GM23248 (cell line): ENCODE results near the gene INTS1. TPM values are rescaled to one million over a fixed set of nuclear protein-coding genes. Genes with fewer than 3 reads are reported as not detected.

Experiments used
- DNase-seq: peaks from one replicate; pipeline ENCODE4 v3.0.0-alpha.2; 2015
- H2AFZ ChIP-seq: fragments of 200-600 bp; sonication (generic); 2 replicates; pipeline ENCODE4 v1.6.1; 2016; ENCODE audit warnings: antibody characterized with exemption
- H3F3A ChIP-seq: fragments of 200-600 bp; sonication (generic); 2 replicates; pipeline ENCODE4 v1.6.1; 2016; ENCODE audit warnings: mild to moderate bottlenecking, antibody characterized with exemption, mixed run types; ENCODE audit not compliant: insufficient read depth
- H3K27ac ChIP-seq: fragments of 200-600 bp; sonication (generic); 2 replicates; pipeline ENCODE4 v1.5.1; 2016; ENCODE audit warnings: mild to moderate bottlenecking
- H3K27me3 ChIP-seq: fragments of 200-600 bp; sonication (generic); replicated peaks from 2 replicates; pipeline ENCODE4 v1.6.1; 2016; ENCODE audit warnings: mild to moderate bottlenecking; ENCODE audit not compliant: insufficient read depth
- H3K36me3 ChIP-seq: fragments of 200-600 bp; sonication (generic); 2 replicates; pipeline ENCODE4 v1.6.1; 2016; ENCODE audit warnings: low read depth, mild to moderate bottlenecking
- H3K4me1 ChIP-seq: fragments of 200-600 bp; sonication (generic); 2 replicates; pipeline ENCODE4 v1.6.1; 2016; ENCODE audit warnings: mild to moderate bottlenecking; ENCODE audit not compliant: insufficient read depth
- H3K4me2 ChIP-seq: fragments of 200-600 bp; sonication (generic); one replicate; pipeline ENCODE4 v1.6.1; 2016; ENCODE audit warnings: mild to moderate bottlenecking; ENCODE audit not compliant: unreplicated experiment
- H3K4me3 ChIP-seq: fragments of 200-600 bp; sonication (generic); 2 replicates; pipeline ENCODE4 v1.5.1; 2016; ENCODE audit warnings: mild to moderate bottlenecking
- H3K79me2 ChIP-seq: fragments of 200-600 bp; sonication (generic); 2 replicates; pipeline ENCODE4 v1.6.1; 2016; ENCODE audit warnings: mild to moderate bottlenecking; ENCODE audit not compliant: insufficient read depth
- H3K9ac ChIP-seq: fragments of 200-600 bp; sonication (generic); 2 replicates; pipeline ENCODE4 v1.6.1; 2016; ENCODE audit warnings: mild to moderate bottlenecking
- H3K9me2 ChIP-seq: fragments of 200-600 bp; sonication (generic); 2 replicates; pipeline ENCODE4 v1.6.1; 2016; ENCODE audit warnings: mixed run types, mild to moderate bottlenecking, moderate library complexity; ENCODE audit not compliant: insufficient read depth
- H3K9me3 ChIP-seq: fragments of 200-600 bp; sonication (generic); one replicate; pipeline ENCODE4 v1.6.1; 2017; ENCODE audit warnings: low read depth
- H4K20me1 ChIP-seq: fragments of 200-600 bp; sonication (generic); 2 replicates; pipeline ENCODE4 v1.6.0; 2016; ENCODE audit not compliant: insufficient read depth
- EZH2 ChIP-seq: fragments of 200-600 bp; sonication (generic); IDR thresholded peaks from 2 replicates; pipeline ENCODE4 v1.6.1; 2018; ENCODE audit warnings: antibody characterized with exemption, mild to moderate bottlenecking; ENCODE audit not compliant: insufficient read depth, poor library complexity, severe bottlenecking
- EZH2phosphoT487 ChIP-seq: fragments of 200-600 bp; sonication (generic); IDR thresholded peaks from 2 replicates; pipeline ENCODE4 v1.6.1; 2018; ENCODE audit warnings: antibody characterized with exemption, moderate library complexity, mild to moderate bottlenecking, low read depth; ENCODE audit not compliant: insufficient read depth
- WGBS, 2 experiments: methylation state at CpG; one replicate each; pipeline ENCODE4 v1.1.6; 2015 to 2017; ENCODE audit warnings: low lambda C conversion rate in 2 of 2, low coverage in 1 of 2; ENCODE audit errors: missing lambda C conversion rate in 2 of 2; 5-methylcytosine and 5-hydroxymethylcytosine counted together
- in situ Hi-C: fragments of 300-500 bp; cut with MboI; formaldehyde crosslinking; loops from 2 replicates; pipeline ENCODE4 v1.15.0; 2020
- polyA plus RNA-seq: library from polyadenylated mRNA; unstranded; fragments of >200 nt; fragmentation: Nextera tagmentation; extraction: Ambion mirVana; gene quantifications from 2 replicates; pipeline ENCODE4 v1.2.1, GENCODE V29; 2016
- total RNA-seq: library from RNA; depleted of rRNA; stranded (reverse); fragments of >200 nt; shearing (Covaris generic); gene quantifications from 2 replicates; pipeline ENCODE4 v1.2.3, GENCODE V29; 2014

Gene INTS1
- total and polyA plus RNA-seq, 2 experiments from 2014 or later, result 25.4 to 44.7 TPM

GRCh38 chr7:1542841-1543747 is 38.9 kb upstream of the INTS1 start:
- Histone ChIP-seq H3K4me2 (no peak overlapping the region), H3K9ac (no peak overlapping the region), H3F3A (peaks cover 3% of the 10 kb centered on the region; the same call in 1 of the 2 replicates), H3K27ac (no peak overlapping the region), H3K79me2 (peaks cover 16% of the 10 kb centered on the region), H3K4me1 (peaks cover 5% of the 10 kb centered on the region; the same call in 1 of the 2 replicates), H3K9me3 (no peaks in the 10 kb centered on the region), H2AFZ (no peak overlapping the region), H3K9me2 (no peaks in the 10 kb centered on the region), H3K4me3 (no peak overlapping the region), H4K20me1 (no peaks in the 10 kb centered on the region), H3K27me3 (no peaks in the 10 kb centered on the region), H3K36me3 (no peaks in the 10 kb centered on the region; the same call in 1 of the 2 replicates)
- 89 to 90% methylated on average over 33 to 38 of the region's 38 CpGs for WGBS, 2 experiments
- in situ Hi-C loops, result no loop called here
- no peak for TF ChIP-seq EZH2phosphoT487
- TF ChIP-seq EZH2, result no peak
- no peak for DNase-seq

GRCh38 chr7:1542329-1542728 is 38.1 kb upstream of the INTS1 start:
- H3K27ac ChIP-seq, result no peak overlapping the region
- no peaks in the 10 kb centered on the region for H3K9me3 ChIP-seq
- peaks cover 3% of the 10 kb centered on the region; the same call in 1 of the 2 replicates for H3F3A ChIP-seq
- H3K9ac ChIP-seq, result no peak overlapping the region
- H3K79me2 ChIP-seq, result peaks cover 24% of the 10 kb centered on the region
- peaks cover 12% of the 10 kb centered on the region; the same call in 1 of the 2 replicates for H3K4me1 ChIP-seq
- no peak overlapping the region for H3K4me3 ChIP-seq
- no peak overlapping the region for H3K4me2 ChIP-seq
- in situ Hi-C loops, result no loop called here
- H3K27me3 ChIP-seq, result no peaks in the 10 kb centered on the region
- no peaks in the 10 kb centered on the region for H3K9me2 ChIP-seq
- no peak overlapping the region for H2AFZ ChIP-seq
- no peaks in the 10 kb centered on the region for H4K20me1 ChIP-seq
- no peaks in the 10 kb centered on the region; the same call in 1 of the 2 replicates for H3K36me3 ChIP-seq
- no peak for DNase-seq
- 88 to 89% methylated on average over 21 of the region's 21 CpGs for WGBS, 2 experiments
- no peak for TF ChIP-seq EZH2
- no peak for TF ChIP-seq EZH2phosphoT487

GRCh38 chr7:1541431-1542162 is 37.4 kb upstream of the INTS1 start:
- Histone ChIP-seq H3K9me2 (no peaks in the 10 kb centered on the region), H3K9me3 (no peaks in the 10 kb centered on the region), H3K4me1 (peaks cover 16% of the 10 kb centered on the region), H3F3A (peaks cover 3% of the 10 kb centered on the region; the same call in 1 of the 2 replicates), H3K9ac (no peak overlapping the region), H3K79me2 (peaks cover 28% of the 10 kb centered on the region), H3K4me2 (no peak overlapping the region), H3K27ac (no peak overlapping the region), H3K4me3 (no peak overlapping the region), H2AFZ (no peak overlapping the region), H4K20me1 (no peaks in the 10 kb centered on the region), H3K36me3 (no peaks in the 10 kb centered on the region; the same call in 1 of the 2 replicates), H3K27me3 (no peaks in the 10 kb centered on the region)
- in situ Hi-C loops, result no loop called here
- WGBS, 2 experiments, result 91 to 93% methylated on average over 29 to 33 of the region's 33 CpGs
- TF ChIP-seq EZH2phosphoT487, result no peak
- no peak for TF ChIP-seq EZH2
- no peak for DNase-seq

- no peaks in the 10 kb centered on the region for H3K27me3 ChIP-seq
- peaks cover 3% of the 10 kb centered on the region; the same call in 1 of the 2 replicates for H3F3A ChIP-seq
- no peaks in the 10 kb centered on the region for H3K9me3 ChIP-seq
- WGBS, 2 experiments, result 93 to 94% methylated on average over 31 of the region's 31 CpGs
- H3K36me3 ChIP-seq, result no peaks in the 10 kb centered on the region; the same call in 1 of the 2 replicates
- no peaks in the 10 kb centered on the region for H4K20me1 ChIP-seq
- no peak overlapping the region for H2AFZ ChIP-seq
- H3K4me1 ChIP-seq, result peaks cover 18% of the 10 kb centered on the region
- no peaks in the 10 kb centered on the region for H3K9me2 ChIP-seq
- no peak overlapping the region for H3K4me3 ChIP-seq
- H3K27ac ChIP-seq, result no peak overlapping the region
- no peak for DNase-seq
- in situ Hi-C loops, result no loop called here
- no peak overlapping the region for H3K9ac ChIP-seq
- peaks cover 36% of the 10 kb centered on the region for H3K79me2 ChIP-seq
- TF ChIP-seq EZH2 (no peak), EZH2phosphoT487 (no peak)
- H3K4me2 ChIP-seq, result no peak overlapping the region
Measured at GRCh38 chr7:1540776-1541271, 36.6 kb upstream of the INTS1 start.
